Fibroblast of lung (primary cell): ENCODE measurements around the gene LPP.

ENCODE experiments used
- EZH2 ChIP-seq: IDR thresholded peaks from 2 replicates; pipeline ENCODE4 v1.5.1; 2012; ENCODE audit warnings: low read length, control low read depth, mild to moderate bottlenecking; ENCODE audit errors: missing control alignments
- TF ChIP-seq, protein P1 (sequence below), 2 donors: IDR thresholded peaks in 1 of 2; conservative IDR thresholded peaks in 1 of 2; 1 replicate in 1 of 2; 2 replicates in 1 of 2; pipeline ENCODE4 v1.5.1; 2011 to 2012; ENCODE audit warnings: low read length in 2 of 2, control low read depth in 1 of 2, inconsistent platforms in 1 of 2, low read depth in 1 of 2, mild to moderate bottlenecking in 1 of 2

GRCh38 chr3:188908002-188908850 lies 754.3 kb downstream of the LPP start:
- TF ChIP-seq, protein P1, sequence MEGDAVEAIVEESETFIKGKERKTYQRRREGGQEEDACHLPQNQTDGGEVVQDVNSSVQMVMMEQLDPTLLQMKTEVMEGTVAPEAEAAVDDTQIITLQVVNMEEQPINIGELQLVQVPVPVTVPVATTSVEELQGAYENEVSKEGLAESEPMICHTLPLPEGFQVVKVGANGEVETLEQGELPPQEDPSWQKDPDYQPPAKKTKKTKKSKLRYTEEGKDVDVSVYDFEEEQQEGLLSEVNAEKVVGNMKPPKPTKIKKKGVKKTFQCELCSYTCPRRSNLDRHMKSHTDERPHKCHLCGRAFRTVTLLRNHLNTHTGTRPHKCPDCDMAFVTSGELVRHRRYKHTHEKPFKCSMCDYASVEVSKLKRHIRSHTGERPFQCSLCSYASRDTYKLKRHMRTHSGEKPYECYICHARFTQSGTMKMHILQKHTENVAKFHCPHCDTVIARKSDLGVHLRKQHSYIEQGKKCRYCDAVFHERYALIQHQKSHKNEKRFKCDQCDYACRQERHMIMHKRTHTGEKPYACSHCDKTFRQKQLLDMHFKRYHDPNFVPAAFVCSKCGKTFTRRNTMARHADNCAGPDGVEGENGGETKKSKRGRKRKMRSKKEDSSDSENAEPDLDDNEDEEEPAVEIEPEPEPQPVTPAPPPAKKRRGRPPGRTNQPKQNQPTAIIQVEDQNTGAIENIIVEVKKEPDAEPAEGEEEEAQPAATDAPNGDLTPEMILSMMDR (conservative IDR thresholded peaks at IDR 0.05 in 1 of 2, IDR thresholded peaks at IDR 0.05 in 1 of 2; ENCODE audit: low read depth in 1 of 2, low read length in 2 of 2): no peak
- TF ChIP-seq EZH2: no peak
